Liver (tissue), 9 donors: ENCODE measurements around the gene PFDN6. TPM values are rescaled to one million over a fixed set of nuclear protein-coding genes. Genes with fewer than 3 reads are reported as not detected.

Experiments used
- DNase-seq: peaks from one replicate; pipeline ENCODE4 v3.0.0-alpha.2; 2017; ENCODE audit warnings: low spot score
- H3K27ac ChIP-seq, 2 donors: one replicate each; pipeline ENCODE4 v1.7.0; 2013; ENCODE audit warnings: inconsistent platforms in 2 of 2, low read length in 2 of 2, control low read depth in 1 of 2, low read depth in 1 of 2, mild to moderate bottlenecking in 1 of 2
- H3K27me3 ChIP-seq, 4 donors: one replicate each; pipeline versions ENCODE4 v1.6.1 to v1.7.0; 2013; ENCODE audit warnings: low read length in 3 of 4, inconsistent platforms in 1 of 4, mild to moderate bottlenecking in 1 of 4, moderate library complexity in 1 of 4; ENCODE audit not compliant: control insufficient read depth in 4 of 4, insufficient read depth in 4 of 4
- H3K36me3 ChIP-seq, 4 donors: one replicate each; pipeline versions ENCODE4 v1.6.1 to v1.7.0; 2013; ENCODE audit warnings: low read length in 3 of 4, mild to moderate bottlenecking in 3 of 4, low read depth in 1 of 4, moderate library complexity in 1 of 4; ENCODE audit not compliant: control insufficient read depth in 4 of 4, insufficient read depth in 3 of 4
- H3K4me1 ChIP-seq, 4 donors: one replicate each; pipeline versions ENCODE4 v1.6.1 to v1.7.0; 2013; ENCODE audit warnings: low read length in 3 of 4, mild to moderate bottlenecking in 3 of 4, moderate library complexity in 1 of 4; ENCODE audit not compliant: control insufficient read depth in 4 of 4, insufficient read depth in 4 of 4
- H3K4me3 ChIP-seq, 3 donors: one replicate each; pipeline versions ENCODE4 v1.6.1 to v1.7.0; 2013; ENCODE audit warnings: low read length in 3 of 3, control low read depth in 1 of 3, low read depth in 1 of 3, mild to moderate bottlenecking in 1 of 3
- H3K9ac ChIP-seq, 2 donors: one replicate each; pipeline ENCODE4 v1.7.0; 2013; ENCODE audit warnings: low read length in 2 of 2, mild to moderate bottlenecking in 2 of 2, moderate library complexity in 2 of 2, control low read depth in 1 of 2, low read depth in 1 of 2
- H3K9me3 ChIP-seq, 4 donors: one replicate each; pipeline versions ENCODE4 v1.6.1 to v1.7.0; 2013; ENCODE audit warnings: low read length in 3 of 4; ENCODE audit not compliant: control insufficient read depth in 4 of 4
- EGR1 ChIP-seq, 2 donors: IDR thresholded peaks; 2 replicates each; pipeline ENCODE4 v1.6.1; 2016 to 2018; ENCODE audit warnings: antibody characterized with exemption in 2 of 2, low read depth in 2 of 2
- FOXA1 ChIP-seq: IDR thresholded peaks from 2 replicates; pipeline ENCODE4 v1.6.1; 2016; ENCODE audit warnings: antibody characterized with exemption
- GABPA ChIP-seq, 2 donors: IDR thresholded peaks in 1 of 2; conservative IDR thresholded peaks in 1 of 2; 2 replicates each; pipeline ENCODE4 v1.6.1; 2016; ENCODE audit warnings: antibody characterized with exemption in 2 of 2, mild to moderate bottlenecking in 1 of 2, moderate library complexity in 1 of 2
- HNF4A ChIP-seq, 2 donors: conservative IDR thresholded peaks; 2 replicates each; pipeline ENCODE4 v1.6.1; 2016; ENCODE audit warnings: antibody characterized with exemption in 2 of 2, mild to moderate bottlenecking in 2 of 2
- JUND ChIP-seq, 2 donors: IDR thresholded peaks; 2 replicates each; pipeline ENCODE4 v1.6.1; 2016; ENCODE audit warnings: antibody characterized with exemption in 2 of 2
- NR2F2 ChIP-seq: IDR thresholded peaks from 2 replicates; pipeline ENCODE4 v1.6.1; 2016; ENCODE audit warnings: antibody characterized with exemption
- RAD21 ChIP-seq, 2 donors: IDR thresholded peaks; 2 replicates each; pipeline ENCODE4 v1.6.1; 2016; ENCODE audit warnings: antibody characterized with exemption in 2 of 2, mild to moderate bottlenecking in 2 of 2
- SP1 ChIP-seq: IDR thresholded peaks from 2 replicates; pipeline ENCODE4 v1.6.1; 2018; ENCODE audit warnings: antibody characterized with exemption, mild to moderate bottlenecking
- TAF1 ChIP-seq: conservative IDR thresholded peaks from 2 replicates; pipeline ENCODE4 v1.6.1; 2016; ENCODE audit warnings: antibody characterized with exemption, mild to moderate bottlenecking
- YY1 ChIP-seq: IDR thresholded peaks from 2 replicates; pipeline ENCODE4 v1.6.1; 2016; ENCODE audit warnings: antibody characterized with exemption, mild to moderate bottlenecking
- ZBTB33 ChIP-seq: IDR thresholded peaks from 2 replicates; pipeline ENCODE4 v1.6.1; 2016; ENCODE audit warnings: antibody characterized with exemption
- WGBS: extraction: QIAGEN DNeasy Blood & Tissue Kit; methylation state at CpG from one replicate; pipeline ENCODE4 v1.1.7; 2013; 5-methylcytosine and 5-hydroxymethylcytosine counted together
- polyA plus RNA-seq, 2 donors: library from polyadenylated mRNA; stranded (reverse) in 1 of 2; unstranded in 1 of 2; fragments of 200-250 nt in 1 of 2; fragments of >200 nt in 1 of 2; fragmentation: Nextera tagmentation in 1 of 2; extraction: Ambion mirVana in 1 of 2; gene quantifications; one replicate each; pipeline versions ENCODE4 v1.2.1 to v1.2.3, GENCODE V29; 2013 to 2015
- total RNA-seq, 2 donors: library from RNA; depleted of rRNA; stranded (reverse); fragments of >200 nt; gene quantifications; one replicate each; pipeline ENCODE4 v1.2.3, GENCODE V29; 2014
- TF ChIP-seq, protein P1 (sequence below): IDR thresholded peaks from 2 replicates; pipeline ENCODE4 v1.6.1; 2016; ENCODE audit warnings: antibody characterized with exemption
- TF ChIP-seq, protein P2 (sequence below): IDR thresholded peaks from 2 replicates; pipeline ENCODE4 v1.6.1; 2016; ENCODE audit warnings: antibody characterized with exemption
- donor health status: healthy.
- donor health status: healthy.
- donor health status: healthy.
- donor health status: healthy.
- donor health status: healthy.

PFDN6 gene
- total and polyA plus RNA-seq, 4 donors = 6.5 to 60.1 (median 17.4) TPM

DNA sequence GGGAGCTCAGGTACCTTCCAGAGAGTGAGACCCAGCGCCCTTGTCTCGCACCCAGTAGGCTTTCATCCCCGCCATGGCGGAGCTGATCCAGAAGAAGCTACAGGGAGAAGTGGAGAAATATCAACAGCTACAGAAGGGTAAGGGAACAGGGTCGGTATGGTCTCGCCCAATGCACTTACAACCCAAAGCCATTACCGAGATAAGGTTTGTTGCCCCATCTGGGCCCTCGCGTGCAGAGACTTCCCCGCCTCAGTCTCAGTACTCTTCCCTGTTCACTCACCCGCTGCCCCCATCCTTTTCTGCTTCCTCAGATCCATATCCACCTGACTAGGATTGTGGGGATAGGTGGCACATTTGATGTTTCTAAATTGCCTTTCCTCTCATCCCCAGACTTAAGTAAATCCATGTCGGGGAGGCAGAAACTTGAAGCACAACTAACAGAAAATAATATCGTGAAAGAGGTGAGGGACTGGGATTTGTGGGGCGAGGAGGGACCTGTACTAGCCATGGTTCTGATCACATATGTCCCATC lies 449 bp downstream of the PFDN6 start:
- no peaks in the 10 kb centered on the region for H3K27me3 ChIP-seq
- WGBS = 4% methylated on average over 14 of the region's 14 CpGs
- DNase-seq = no peak
- peaks cover 7 to 46% (median 24%) of the 10 kb centered on the region in 4 donors for H3K36me3 ChIP-seq
- peaks cover 10 to 23% (median 20%) of the 10 kb centered on the region in 4 donors for H3K4me1 ChIP-seq
- H3K4me3 ChIP-seq = peak overlapping the region; percentile 74 to 93 (median 83)
- H3K27ac ChIP-seq = peak overlapping the region; percentile 85 to 87
- TF ChIP-seq SP1 (no peak), EGR1 (IDR thresholded peaks at IDR 0.05; ENCODE audit: low read depth in 2 of 2) (no peak), NR2F2 (no peak), RAD21 (IDR thresholded peaks at IDR 0.05) (no peak), JUND (IDR thresholded peaks at IDR 0.05) (no peak), ZBTB33 (no peak)
- TF ChIP-seq, protein P1, sequence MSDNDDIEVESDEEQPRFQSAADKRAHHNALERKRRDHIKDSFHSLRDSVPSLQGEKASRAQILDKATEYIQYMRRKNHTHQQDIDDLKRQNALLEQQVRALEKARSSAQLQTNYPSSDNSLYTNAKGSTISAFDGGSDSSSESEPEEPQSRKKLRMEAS = no peak
- H3K9ac ChIP-seq = peak overlapping the region; percentile 68
- H3K9me3 ChIP-seq = no peaks in the 10 kb centered on the region

DNA sequence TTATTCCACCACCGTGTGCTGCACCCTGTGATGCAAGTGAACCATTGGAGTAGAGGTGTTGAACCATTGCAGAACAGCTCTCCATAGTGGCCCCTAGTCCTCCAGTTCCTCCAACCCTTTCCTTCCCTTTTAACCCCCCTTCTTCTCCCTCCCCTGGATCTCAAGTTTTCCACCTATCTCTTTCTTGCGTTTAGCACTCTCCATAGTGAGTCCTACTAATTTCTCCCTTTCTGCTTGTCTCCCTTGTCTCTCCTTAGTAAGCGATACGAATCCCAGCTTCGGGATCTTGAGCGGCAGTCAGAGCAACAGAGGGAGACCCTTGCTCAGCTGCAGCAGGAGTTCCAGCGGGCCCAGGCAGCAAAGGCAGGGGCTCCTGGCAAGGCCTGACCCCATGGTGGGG lies 1.1 kb downstream of the PFDN6 start:
- Histone ChIP-seq H3K9ac (no peak overlapping the region), H3K27me3 (no peaks in the 10 kb centered on the region), H3K4me3 (peak overlapping the region in 1 of 3 donors; percentile 74), H3K27ac (no peak overlapping the region), H3K36me3 (peaks cover 7 to 47% (median 24%) of the 10 kb centered on the region in 4 donors), H3K9me3 (no peaks in the 10 kb centered on the region), H3K4me1 (peaks cover 10 to 23% (median 20%) of the 10 kb centered on the region in 4 donors)
- no peak for TF ChIP-seq RAD21 (IDR thresholded peaks at IDR 0.05)
- TF ChIP-seq JUND (IDR thresholded peaks at IDR 0.05) = no peak
- TF ChIP-seq EGR1 (IDR thresholded peaks at IDR 0.05; ENCODE audit: low read depth in 2 of 2) = no peak
- TF ChIP-seq HNF4A (conservative IDR thresholded peaks at IDR 0.05) = no peak
- TF ChIP-seq ZBTB33 = no peak
- TF ChIP-seq SP1 = no peak
- no peak for TF ChIP-seq GABPA (IDR thresholded peaks at IDR 0.05 in 1 of 2, conservative IDR thresholded peaks at IDR 0.05 in 1 of 2)
- no peak for TF ChIP-seq TAF1
- TF ChIP-seq YY1 = no peak
- 80% methylated on average over 7 of the region's 7 CpGs for WGBS
- DNase-seq = no peak

DNA sequence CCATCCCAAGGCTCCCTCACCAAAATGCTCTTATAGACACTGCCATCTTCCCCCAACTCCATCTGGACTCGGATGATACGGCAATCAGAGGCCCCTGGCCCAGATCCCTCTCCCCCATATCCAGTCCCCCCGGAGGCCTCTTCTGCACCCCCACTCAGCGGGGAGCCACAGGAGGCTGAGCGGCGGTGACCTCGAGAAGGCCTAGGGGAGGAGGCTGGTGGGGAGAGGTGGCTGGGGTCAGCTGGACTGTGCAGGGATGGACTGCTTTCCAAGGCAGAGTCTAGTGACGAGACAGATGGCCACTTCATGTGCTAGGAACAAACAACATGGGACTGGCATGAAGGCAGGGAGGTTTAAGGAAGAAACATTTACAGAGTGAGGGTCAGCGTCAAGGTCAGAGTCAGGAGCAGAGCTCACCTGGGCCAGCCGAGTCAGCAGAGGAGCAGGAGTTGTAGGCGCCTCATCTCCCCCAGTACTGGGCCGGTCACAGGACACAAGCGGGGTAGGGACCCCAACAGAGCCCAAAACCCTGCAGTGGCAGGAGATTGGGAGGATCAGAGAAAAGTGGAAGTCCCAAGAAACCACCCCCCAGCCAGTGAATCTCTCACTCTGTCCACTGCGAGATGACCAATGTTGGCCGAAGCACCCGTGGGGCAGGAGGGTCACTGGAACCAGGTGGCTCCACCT lies 3.7 kb downstream of the PFDN6 start:
- H3K27me3 ChIP-seq = no peaks in the 10 kb centered on the region
- 94% methylated on average over 16 of the region's 16 CpGs for WGBS
- no peaks in the 10 kb centered on the region for H3K9me3 ChIP-seq
- no peak for DNase-seq
- no peak for TF ChIP-seq FOXA1
- no peak for TF ChIP-seq EGR1 (IDR thresholded peaks at IDR 0.05; ENCODE audit: low read depth in 2 of 2)
- TF ChIP-seq JUND (IDR thresholded peaks at IDR 0.05) = no peak
- TF ChIP-seq, protein P2, sequence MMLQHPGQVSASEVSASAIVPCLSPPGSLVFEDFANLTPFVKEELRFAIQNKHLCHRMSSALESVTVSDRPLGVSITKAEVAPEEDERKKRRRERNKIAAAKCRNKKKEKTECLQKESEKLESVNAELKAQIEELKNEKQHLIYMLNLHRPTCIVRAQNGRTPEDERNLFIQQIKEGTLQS = no peak
- H3K36me3 ChIP-seq = peaks cover 7 to 38% (median 15%) of the 10 kb centered on the region in 4 donors
- no peak overlapping the region for H3K27ac ChIP-seq
- H3K9ac ChIP-seq = no peak overlapping the region
- peaks cover 14 to 39% (median 30%) of the 10 kb centered on the region in 4 donors for H3K4me1 ChIP-seq
- no peak overlapping the region for H3K4me3 ChIP-seq
